M059J (cell line): Measurements from ENCODE around the gene POLDIP3. TPM values are rescaled to one million over a fixed set of nuclear protein-coding genes. Genes with fewer than 3 reads are reported as not detected.

ENCODE experiments used
- DNase-seq: peaks from one replicate; pipeline ENCODE4 v3.0.0-alpha.2; 2012; ENCODE audit warnings: low read depth
- total RNA-seq: library from RNA; depleted of rRNA; stranded (reverse); fragments of >200 nt; shearing (Covaris generic); gene quantifications from 2 replicates; pipeline ENCODE4 v1.2.3, GENCODE V29; 2014

The POLDIP3 gene
- total RNA-seq, 1 experiment from 2014 or later, result 28.3 TPM

GRCh38 chr22:42642806-42643633 lies 28.3 kb upstream of the POLDIP3 start:
- no peak for DNase-seq

GRCh38 chr22:42641801-42642413 lies 27.2 kb upstream of the POLDIP3 start:
- DNase-seq, result no peak

- peak; percentile 59 for DNase-seq
These were observed 25.0 kb upstream of the POLDIP3 start for GRCh38 chr22:42639541-42640241.

GRCh38 chr22:42637555-42637954 lies 22.9 kb upstream of the POLDIP3 start:
- DNase-seq, result no peak

GRCh38 chr22:42636506-42636905 lies 21.8 kb upstream of the POLDIP3 start:
- DNase-seq, result no peak

- peak; percentile 93 for DNase-seq
These were observed 20.8 kb upstream of the POLDIP3 start for GRCh38 chr22:42635531-42635930.

GRCh38 chr22:42633013-42633412 lies 18.3 kb upstream of the POLDIP3 start:
- DNase-seq, result no peak

- no peak for DNase-seq
These were observed 17.4 kb upstream of the POLDIP3 start for GRCh38 chr22:42632096-42632495.

- DNase-seq, result no peak
These were observed 16.4 kb upstream of the POLDIP3 start for GRCh38 chr22:42630901-42631602.

- no peak for DNase-seq
These were observed 15.5 kb upstream of the POLDIP3 start for GRCh38 chr22:42630211-42630610.

GRCh38 chr22:42627981-42628380 lies 13.3 kb upstream of the POLDIP3 start:
- DNase-seq, result no peak

GRCh38 chr22:42626951-42627625 lies 12.4 kb upstream of the POLDIP3 start:
- DNase-seq, result no peak

GRCh38 chr22:42626431-42626830 lies 11.7 kb upstream of the POLDIP3 start:
- no peak for DNase-seq

GRCh38 chr22:42625416-42625815 lies 10.7 kb upstream of the POLDIP3 start:
- no peak for DNase-seq

GRCh38 chr22:42624551-42625106 lies 9.9 kb upstream of the POLDIP3 start:
- no peak for DNase-seq

- no peak for DNase-seq
These were observed 9.2 kb upstream of the POLDIP3 start for GRCh38 chr22:42623756-42624441.

- DNase-seq, result no peak
These were observed 8.6 kb upstream of the POLDIP3 start for GRCh38 chr22:42623301-42623751.

GRCh38 chr22:42622061-42622710 lies 7.5 kb upstream of the POLDIP3 start:
- DNase-seq, result no peak

GRCh38 chr22:42621505-42622002 lies 6.9 kb upstream of the POLDIP3 start:
- peak; percentile 46 for DNase-seq

GRCh38 chr22:42620084-42620483 lies 5.4 kb upstream of the POLDIP3 start:
- DNase-seq, result no peak
